Upper lobe of left lung (tissue), 6 donors: ENCODE data around the gene SRRM3. TPM values are rescaled to one million over a fixed set of nuclear protein-coding genes. Genes with fewer than 3 reads are reported as not detected.

Experiments used
- ATAC-seq, 2 donors: fragments of 200-7000 bp; cut with Tn5 transposase; one replicate each; pipeline ENCODE4 v1.9.1; 2022; ENCODE audit warnings: mild to moderate bottlenecking in 2 of 2, moderate library complexity in 2 of 2; ENCODE audit not compliant: low FRiP score in 2 of 2
- DNase-seq, 2 donors: peaks; one replicate each; pipeline ENCODE4 v3.0.0-alpha.2; 2019 to 2020
- H3K27ac ChIP-seq, 4 donors: fragments of 200-600 bp; sonication (generic); one replicate each; pipeline ENCODE4 v1.5.1; 2016 to 2019
- H3K27me3 ChIP-seq, 4 donors: fragments of 200-600 bp; sonication (generic); one replicate each; pipeline ENCODE4 v1.5.1; 2017 to 2019
- H3K36me3 ChIP-seq, 4 donors: fragments of 200-600 bp; sonication (generic); one replicate each; pipeline ENCODE4 v1.5.1; 2016 to 2019
- H3K4me1 ChIP-seq, 4 donors: fragments of 200-600 bp; sonication (generic); one replicate each; pipeline ENCODE4 v1.5.1; 2018 to 2019
- H3K4me3 ChIP-seq, 4 donors: fragments of 200-600 bp; sonication (generic); one replicate each; pipeline ENCODE4 v1.5.1; 2017 to 2019; ENCODE audit warnings: mild to moderate bottlenecking in 2 of 4, moderate library complexity in 1 of 4
- H3K9me3 ChIP-seq, 4 donors: fragments of 200-600 bp; sonication (generic); one replicate each; pipeline ENCODE4 v1.5.1; 2018 to 2019
- CTCF ChIP-seq, 6 experiments: fragments of 450-650 bp in 4 of 6; fragments of 200-600 bp in 2 of 6; sonication (generic) in 2 of 6; IDR thresholded peaks; one replicate each; pipeline ENCODE4 v1.5.1; 2016 to 2019; ENCODE audit warnings: antibody characterized with exemption in 6 of 6
- EP300 ChIP-seq, 4 donors: sonication (generic); formaldehyde crosslinking; IDR thresholded peaks; one replicate each; pipeline ENCODE4 v1.5.1; 2017; ENCODE audit warnings: antibody characterized with exemption in 4 of 4, control low read depth in 2 of 4
- POLR2A ChIP-seq, 4 donors: fragments of 450-650 bp; IDR thresholded peaks; one replicate each; pipeline ENCODE4 v1.5.1; 2016 to 2017; ENCODE audit warnings: antibody characterized with exemption in 4 of 4, mild to moderate bottlenecking in 2 of 4
- POLR2AphosphoS5 ChIP-seq, 2 donors: sonication (generic); formaldehyde crosslinking; IDR thresholded peaks; one replicate each; pipeline ENCODE4 v1.5.1; 2017; ENCODE audit warnings: antibody characterized with exemption in 2 of 2
- WGBS, 2 donors: methylation state at CpG; one replicate each; pipeline ENCODE4 v1.1.5; 2017 to 2018; 5-methylcytosine and 5-hydroxymethylcytosine counted together
- total RNA-seq, 6 donors: library from RNA; depleted of rRNA in 4 of 6; stranded (reverse); fragments of >200 nt in 4 of 6; gene quantifications; one replicate each; pipeline versions ENCODE4 v1.1.0 to v1.2.1, GENCODE V29; 2016 to 2021
- donor health status: DM: no; HTN: no; CAD: no; lungs with moderate emphysema.
- donor health status: DM: no; HTN: yes; CAD: no; lungs with severe emphysema.

SRRM3 gene
- total RNA-seq, 6 donors from 2014 or later = 0.30 to 1.5 (median 0.72) TPM

GRCh38 chr7:76261931-76262330, 60.2 kb downstream of the SRRM3 start:
- ATAC-seq (no peak), DNase-seq (no peak)
- WGBS, 2 donors = 47 to 63% methylated on average over 4 of the region's 4 CpGs
- Histone ChIP-seq H3K9me3 (no peaks in the 10 kb centered on the region), H3K4me3 (no peak overlapping the region), H3K27me3 (peaks cover 0 to 18% (median 6%) of the 10 kb centered on the region in 4 donors), H3K27ac (no peak overlapping the region), H3K4me1 (peaks cover 10 to 16% (median 11%) of the 10 kb centered on the region in 4 donors), H3K36me3 (no peaks in the 10 kb centered on the region)
- TF ChIP-seq CTCF (IDR thresholded peaks at IDR 0.05) = no peak
- no peak for TF ChIP-seq POLR2A (IDR thresholded peaks at IDR 0.05)
- no peak for TF ChIP-seq POLR2AphosphoS5 (IDR thresholded peaks at IDR 0.05)
- no peak for TF ChIP-seq EP300 (IDR thresholded peaks at IDR 0.05)

GRCh38 chr7:76262683-76263402, 61.1 kb downstream of the SRRM3 start:
- H3K4me3 ChIP-seq = no peak overlapping the region
- peaks cover 0 to 26% (median 13%) of the 10 kb centered on the region in 4 donors for H3K27me3 ChIP-seq
- peaks cover 16 to 25% (median 18%) of the 10 kb centered on the region in 4 donors for H3K4me1 ChIP-seq
- 63 to 71% methylated on average over 7 of the region's 7 CpGs for WGBS, 2 donors
- H3K36me3 ChIP-seq = no peaks in the 10 kb centered on the region
- ATAC-seq = peak; percentile 68 to 81
- peak in 1 of 2 donors; percentile 63 for DNase-seq
- TF ChIP-seq POLR2A (IDR thresholded peaks at IDR 0.05) (no peak), CTCF (IDR thresholded peaks at IDR 0.05) (peak in 5 of 6 experiments; percentile 46 to 67 (median 62))
- no peaks in the 10 kb centered on the region for H3K9me3 ChIP-seq
- H3K27ac ChIP-seq = no peak overlapping the region

GRCh38 chr7:76265299-76265698, 63.6 kb downstream of the SRRM3 start:
- Histone ChIP-seq H3K27me3 (peaks cover 0 to 17% (median 10%) of the 10 kb centered on the region in 4 donors), H3K36me3 (no peaks in the 10 kb centered on the region), H3K27ac (no peak overlapping the region), H3K9me3 (no peaks in the 10 kb centered on the region), H3K4me1 (peaks cover 10 to 22% (median 14%) of the 10 kb centered on the region in 4 donors), H3K4me3 (no peak overlapping the region)
- no peak for ATAC-seq
- 99% methylated on average over 6 to 7 of the region's 7 CpGs for WGBS, 2 donors
- no peak for TF ChIP-seq POLR2A (IDR thresholded peaks at IDR 0.05)
- no peak for DNase-seq

- TF ChIP-seq POLR2AphosphoS5 (IDR thresholded peaks at IDR 0.05) (no peak), POLR2A (IDR thresholded peaks at IDR 0.05) (no peak), EP300 (IDR thresholded peaks at IDR 0.05) (no peak), CTCF (IDR thresholded peaks at IDR 0.05) (no peak)
- no peaks in the 10 kb centered on the region for H3K36me3 ChIP-seq
- DNase-seq (peak in 1 of 2 donors; percentile 83), ATAC-seq (no peak)
- peaks cover 9 to 18% (median 13%) of the 10 kb centered on the region in 4 donors for H3K4me1 ChIP-seq
- H3K27me3 ChIP-seq = peaks cover 0 to 17% (median 9%) of the 10 kb centered on the region in 4 donors
- 2 to 4% methylated on average over 10 to 60 of the region's 68 CpGs for WGBS, 2 donors
- H3K27ac ChIP-seq = no peak overlapping the region
- H3K4me3 ChIP-seq = peak overlapping the region in 3 of 4 donors; percentile 17 to 32 (median 26)
- no peaks in the 10 kb centered on the region for H3K9me3 ChIP-seq
These were observed 65.6 kb downstream of the SRRM3 start for GRCh38 chr7:76267107-76267893.

- Histone ChIP-seq H3K27ac (no peak overlapping the region), H3K36me3 (no peaks in the 10 kb centered on the region), H3K27me3 (peaks cover 0 to 17% (median 9%) of the 10 kb centered on the region in 4 donors), H3K4me3 (no peak overlapping the region), H3K9me3 (no peaks in the 10 kb centered on the region), H3K4me1 (peaks cover 9 to 18% (median 13%) of the 10 kb centered on the region in 4 donors)
- DNase-seq (no peak), ATAC-seq (no peak)
- 35 to 57% methylated on average over 1 to 4 of the region's 4 CpGs for WGBS, 2 donors
- TF ChIP-seq EP300 (IDR thresholded peaks at IDR 0.05) (no peak), POLR2AphosphoS5 (IDR thresholded peaks at IDR 0.05) (no peak), POLR2A (IDR thresholded peaks at IDR 0.05) (no peak), CTCF (IDR thresholded peaks at IDR 0.05) (no peak)
These were observed 66.1 kb downstream of the SRRM3 start for GRCh38 chr7:76267894-76268183.
